K562 (cell line): ENCODE measurements around the gene CD46. TPM values are rescaled to one million over a fixed set of nuclear protein-coding genes. Genes with fewer than 3 reads are reported as not detected.

Source experiments
- CBX8 ChIP-seq: fragments of 200-600 bp; sonication (generic); IDR thresholded peaks from 2 replicates; pipeline ENCODE4 v1.6.1; 2012; ENCODE audit warnings: borderline replicate concordance, mixed run types, low read depth, mild to moderate bottlenecking, moderate library complexity, mixed read lengths, low read length, control low read depth, inconsistent platforms; ENCODE audit not compliant: poor library complexity, severe bottlenecking; ENCODE audit errors: extremely low read depth
- ZFP1 ChIP-seq: fragments of 450-650 bp; formaldehyde crosslinking; IDR thresholded peaks from 2 replicates; pipeline ENCODE4 v1.4.0; 2020; ENCODE audit warnings: mild to moderate bottlenecking, mixed read lengths
- ZNF764 ChIP-seq: fragments of 250-450 bp; sonication (Bioruptor Pico); IDR thresholded peaks from 2 replicates; pipeline ENCODE4 v1.4.0; 2020; ENCODE audit warnings: low read depth, mild to moderate bottlenecking, moderate library complexity
- polyA plus RNA-seq, 8 experiments: library from polyadenylated mRNA; depleted of rRNA in 4 of 8; stranded (reverse) in 5 of 8; unstranded in 3 of 8; fragments of >200 nt; fragmentation: Nextera tagmentation in 2 of 8; fragmentation: Illumina TruSeq in 1 of 8; extraction: Ambion mirVana in 2 of 8; extraction: Trizol in 1 of 8; gene quantifications; 2 replicates each; pipeline versions ENCODE4 v1.2.1 to v1.2.3, GENCODE V29; 2011 to 2014; ENCODE audit warnings: inconsistent platforms in 1 of 8, missing spikeins in 1 of 8
- total RNA-seq, 7 experiments: library from RNA; depleted of rRNA in 6 of 7; stranded (reverse); fragments of >200 nt in 6 of 7; fragmentation: Illumina TruSeq in 2 of 7; extraction: Trizol in 2 of 7; gene quantifications; 2 replicates each; pipeline versions ENCODE4 v1.2.1 to v1.2.3, GENCODE V29; 2011 to 2021; ENCODE audit warnings: low replicate concordance in 1 of 7
- TF ChIP-seq, protein P1 (sequence below): sonication (generic); formaldehyde crosslinking; IDR thresholded peaks from 2 replicates; pipeline ENCODE4 v1.8.0; 2023; ENCODE audit warnings: missing genetic modification reagents, mild to moderate bottlenecking, borderline replicate concordance
- TF ChIP-seq, protein P2 (sequence below): fragments of 250-450 bp; sonication (Bioruptor Pico); IDR thresholded peaks from 2 replicates; pipeline ENCODE4 v1.4.0; 2020; ENCODE audit warnings: mild to moderate bottlenecking
- TF ChIP-seq, protein P3 (sequence below): sonication (generic); formaldehyde crosslinking; IDR thresholded peaks from 2 replicates; pipeline ENCODE4 v1.8.1; 2023; ENCODE audit warnings: mild to moderate bottlenecking, missing genetic modification reagents, moderate library complexity

Gene CD46
- total and polyA plus RNA-seq, 9 of the 15 experiments (the other 6 are each of a cell fraction or from before 2014, with no cell fraction given), result 87.9 to 374 (median 156) TPM

DNA sequence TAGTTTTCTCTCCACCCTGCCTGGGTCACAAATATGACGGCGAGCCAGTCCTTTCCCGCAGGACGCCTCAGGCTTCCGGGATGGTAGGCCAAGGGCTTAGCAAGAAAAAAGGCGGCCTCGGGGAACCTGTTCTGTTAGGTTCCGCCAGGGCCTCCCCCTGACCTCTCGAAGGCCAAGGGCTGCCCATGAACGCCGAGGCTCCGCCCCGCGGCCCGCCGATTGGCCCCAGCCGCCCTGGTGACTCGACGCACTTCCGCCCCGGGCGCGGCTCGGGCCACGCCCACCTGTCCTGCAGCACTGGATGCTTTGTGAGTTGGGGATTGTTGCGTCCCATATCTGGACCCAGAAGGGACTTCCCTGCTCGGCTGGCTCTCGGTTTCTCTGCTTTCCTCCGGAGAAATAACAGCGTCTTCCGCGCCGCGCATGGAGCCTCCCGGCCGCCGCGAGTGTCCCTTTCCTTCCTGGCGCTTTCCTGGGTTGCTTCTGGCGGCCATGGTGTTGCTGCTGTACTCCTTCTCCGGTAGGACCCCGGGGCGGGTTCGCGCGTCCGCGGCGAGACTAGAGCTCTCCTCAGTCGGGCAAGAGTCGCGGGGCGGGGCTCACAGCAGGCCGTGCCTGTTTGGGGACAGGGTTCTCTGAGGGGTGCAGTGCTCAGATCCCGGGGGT is at the start of gene CD46 (continued):
- no peak for TF ChIP-seq CBX8
- TF ChIP-seq, protein P1, sequence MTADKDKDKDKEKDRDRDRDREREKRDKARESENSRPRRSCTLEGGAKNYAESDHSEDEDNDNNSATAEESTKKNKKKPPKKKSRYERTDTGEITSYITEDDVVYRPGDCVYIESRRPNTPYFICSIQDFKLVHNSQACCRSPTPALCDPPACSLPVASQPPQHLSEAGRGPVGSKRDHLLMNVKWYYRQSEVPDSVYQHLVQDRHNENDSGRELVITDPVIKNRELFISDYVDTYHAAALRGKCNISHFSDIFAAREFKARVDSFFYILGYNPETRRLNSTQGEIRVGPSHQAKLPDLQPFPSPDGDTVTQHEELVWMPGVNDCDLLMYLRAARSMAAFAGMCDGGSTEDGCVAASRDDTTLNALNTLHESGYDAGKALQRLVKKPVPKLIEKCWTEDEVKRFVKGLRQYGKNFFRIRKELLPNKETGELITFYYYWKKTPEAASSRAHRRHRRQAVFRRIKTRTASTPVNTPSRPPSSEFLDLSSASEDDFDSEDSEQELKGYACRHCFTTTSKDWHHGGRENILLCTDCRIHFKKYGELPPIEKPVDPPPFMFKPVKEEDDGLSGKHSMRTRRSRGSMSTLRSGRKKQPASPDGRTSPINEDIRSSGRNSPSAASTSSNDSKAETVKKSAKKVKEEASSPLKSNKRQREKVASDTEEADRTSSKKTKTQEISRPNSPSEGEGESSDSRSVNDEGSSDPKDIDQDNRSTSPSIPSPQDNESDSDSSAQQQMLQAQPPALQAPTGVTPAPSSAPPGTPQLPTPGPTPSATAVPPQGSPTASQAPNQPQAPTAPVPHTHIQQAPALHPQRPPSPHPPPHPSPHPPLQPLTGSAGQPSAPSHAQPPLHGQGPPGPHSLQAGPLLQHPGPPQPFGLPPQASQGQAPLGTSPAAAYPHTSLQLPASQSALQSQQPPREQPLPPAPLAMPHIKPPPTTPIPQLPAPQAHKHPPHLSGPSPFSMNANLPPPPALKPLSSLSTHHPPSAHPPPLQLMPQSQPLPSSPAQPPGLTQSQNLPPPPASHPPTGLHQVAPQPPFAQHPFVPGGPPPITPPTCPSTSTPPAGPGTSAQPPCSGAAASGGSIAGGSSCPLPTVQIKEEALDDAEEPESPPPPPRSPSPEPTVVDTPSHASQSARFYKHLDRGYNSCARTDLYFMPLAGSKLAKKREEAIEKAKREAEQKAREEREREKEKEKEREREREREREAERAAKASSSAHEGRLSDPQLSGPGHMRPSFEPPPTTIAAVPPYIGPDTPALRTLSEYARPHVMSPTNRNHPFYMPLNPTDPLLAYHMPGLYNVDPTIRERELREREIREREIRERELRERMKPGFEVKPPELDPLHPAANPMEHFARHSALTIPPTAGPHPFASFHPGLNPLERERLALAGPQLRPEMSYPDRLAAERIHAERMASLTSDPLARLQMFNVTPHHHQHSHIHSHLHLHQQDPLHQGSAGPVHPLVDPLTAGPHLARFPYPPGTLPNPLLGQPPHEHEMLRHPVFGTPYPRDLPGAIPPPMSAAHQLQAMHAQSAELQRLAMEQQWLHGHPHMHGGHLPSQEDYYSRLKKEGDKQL (CRISPR knock-in tag), result 0 out of 2 replicates have a peak, but pooled peaks have one; percentile 78
- no peak for TF ChIP-seq ZNF764 (CRISPR knock-in tag)
- TF ChIP-seq ZFP1 (CRISPR knock-in tag), result no peak
- TF ChIP-seq, protein P2, sequence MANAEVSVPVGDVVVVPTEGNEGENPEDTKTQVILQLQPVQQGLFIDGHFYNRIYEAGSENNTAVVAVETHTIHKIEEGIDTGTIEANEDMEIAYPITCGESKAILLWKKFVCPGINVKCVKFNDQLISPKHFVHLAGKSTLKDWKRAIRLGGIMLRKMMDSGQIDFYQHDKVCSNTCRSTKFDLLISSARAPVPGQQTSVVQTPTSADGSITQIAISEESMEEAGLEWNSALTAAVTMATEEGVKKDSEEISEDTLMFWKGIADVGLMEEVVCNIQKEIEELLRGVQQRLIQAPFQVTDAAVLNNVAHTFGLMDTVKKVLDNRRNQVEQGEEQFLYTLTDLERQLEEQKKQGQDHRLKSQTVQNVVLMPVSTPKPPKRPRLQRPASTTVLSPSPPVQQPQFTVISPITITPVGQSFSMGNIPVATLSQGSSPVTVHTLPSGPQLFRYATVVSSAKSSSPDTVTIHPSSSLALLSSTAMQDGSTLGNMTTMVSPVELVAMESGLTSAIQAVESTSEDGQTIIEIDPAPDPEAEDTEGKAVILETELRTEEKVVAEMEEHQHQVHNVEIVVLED (CRISPR knock-in tag), result no peak
- TF ChIP-seq, protein P3, sequence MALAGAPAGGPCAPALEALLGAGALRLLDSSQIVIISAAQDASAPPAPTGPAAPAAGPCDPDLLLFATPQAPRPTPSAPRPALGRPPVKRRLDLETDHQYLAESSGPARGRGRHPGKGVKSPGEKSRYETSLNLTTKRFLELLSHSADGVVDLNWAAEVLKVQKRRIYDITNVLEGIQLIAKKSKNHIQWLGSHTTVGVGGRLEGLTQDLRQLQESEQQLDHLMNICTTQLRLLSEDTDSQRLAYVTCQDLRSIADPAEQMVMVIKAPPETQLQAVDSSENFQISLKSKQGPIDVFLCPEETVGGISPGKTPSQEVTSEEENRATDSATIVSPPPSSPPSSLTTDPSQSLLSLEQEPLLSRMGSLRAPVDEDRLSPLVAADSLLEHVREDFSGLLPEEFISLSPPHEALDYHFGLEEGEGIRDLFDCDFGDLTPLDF (CRISPR knock-in tag), result peak; percentile 68
